Peyer's patch (tissue), 4 donors: ENCODE results near the gene CDH26. TPM values are rescaled to one million over a fixed set of nuclear protein-coding genes. Genes with fewer than 3 reads are reported as not detected.

Experiments
- DNase-seq, 3 donors: peaks; one replicate each; pipeline ENCODE4 v3.0.0-alpha.2; 2017 to 2019
- H3K27ac ChIP-seq, 4 donors: fragments of 200-600 bp; sonication (generic); one replicate each; pipeline ENCODE4 v1.5.1; 2016 to 2019
- H3K27me3 ChIP-seq, 2 donors: fragments of 200-600 bp; sonication (generic); one replicate each; pipeline ENCODE4 v1.5.1; 2019
- H3K36me3 ChIP-seq, 3 donors: fragments of 200-600 bp; sonication (generic); one replicate each; pipeline ENCODE4 v1.5.1; 2016 to 2019
- H3K4me1 ChIP-seq, 4 donors: fragments of 200-600 bp; sonication (generic); one replicate each; pipeline ENCODE4 v1.5.1; 2016 to 2019
- H3K4me3 ChIP-seq, 4 donors: fragments of 200-600 bp; sonication (generic); 1 replicate in 3 of 4; 2 replicates in 1 of 4; pipeline ENCODE4 v1.5.1; 2016 to 2019; ENCODE audit warnings: mild to moderate bottlenecking in 1 of 4
- H3K9me3 ChIP-seq, 4 donors: fragments of 200-600 bp; sonication (generic); one replicate each; pipeline ENCODE4 v1.5.1; 2016 to 2019; ENCODE audit warnings: mild to moderate bottlenecking in 1 of 4
- CTCF ChIP-seq, 6 experiments: fragments of 450-650 bp in 4 of 6; fragments of 200-600 bp in 2 of 6; sonication (generic) in 1 of 6; IDR thresholded peaks; one replicate each; pipeline ENCODE4 v1.5.1; 2017 to 2019; ENCODE audit warnings: antibody characterized with exemption in 6 of 6, mild to moderate bottlenecking in 3 of 6, moderate library complexity in 1 of 6
- POLR2A ChIP-seq, 2 donors: fragments of 450-650 bp; IDR thresholded peaks; one replicate each; pipeline ENCODE4 v1.5.1; 2017; ENCODE audit warnings: antibody characterized with exemption in 2 of 2, mild to moderate bottlenecking in 2 of 2, moderate library complexity in 2 of 2
- total RNA-seq, 4 donors: library from RNA; depleted of rRNA; stranded (reverse); fragments of >200 nt; gene quantifications; one replicate each; pipeline ENCODE4 v1.1.0, GENCODE V29; 2016

Gene CDH26
- total RNA-seq, 4 donors from 2014 or later: 0.88 to 9.8 (median 2.1) TPM

DNA sequence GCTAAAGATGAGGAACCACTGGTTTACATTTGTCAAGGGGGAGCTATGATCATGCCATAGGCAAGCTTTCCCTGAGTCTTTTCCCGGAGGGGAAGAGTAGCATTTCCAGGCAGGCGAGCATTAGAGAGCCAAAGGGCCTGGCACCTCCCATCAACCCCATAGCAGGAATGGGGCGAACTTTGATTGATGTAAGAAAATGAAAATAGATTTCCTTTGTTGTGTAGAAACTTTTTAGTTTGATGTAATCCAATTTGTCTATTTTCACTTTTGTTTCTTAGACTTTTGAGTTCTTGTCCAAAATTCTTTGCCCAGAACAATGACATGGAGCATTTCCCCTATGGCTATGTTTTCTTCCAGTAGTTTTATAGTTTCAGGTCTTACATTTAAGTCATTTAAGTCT lies 85.2 kb downstream of the CDH26 start:
- DNase-seq: no peak
- TF ChIP-seq CTCF (IDR thresholded peaks at IDR 0.05): no peak
- no peak for TF ChIP-seq POLR2A (IDR thresholded peaks at IDR 0.05)
- H3K36me3 ChIP-seq: no peaks in the 10 kb centered on the region
- H3K4me1 ChIP-seq: no peaks in the 10 kb centered on the region
- H3K27ac ChIP-seq: no peak overlapping the region
- H3K9me3 ChIP-seq: no peaks in the 10 kb centered on the region
- no peaks in the 10 kb centered on the region for H3K27me3 ChIP-seq
- H3K4me3 ChIP-seq: no peak overlapping the region

- Histone ChIP-seq H3K4me1 (no peaks in the 10 kb centered on the region), H3K4me3 (no peak overlapping the region), H3K9me3 (no peaks in the 10 kb centered on the region), H3K27ac (peak overlapping the region in 1 of 4 donors; percentile 60), H3K27me3 (no peaks in the 10 kb centered on the region), H3K36me3 (no peaks in the 10 kb centered on the region)
- DNase-seq: no peak
- TF ChIP-seq POLR2A (IDR thresholded peaks at IDR 0.05) (no peak), CTCF (IDR thresholded peaks at IDR 0.05) (no peak)
Observed at GRCh38 chr20:60046011-60046413, 87.8 kb downstream of the CDH26 start.

GRCh38 chr20:60046436-60046835 lies 88.2 kb downstream of the CDH26 start:
- Histone ChIP-seq H3K9me3 (no peaks in the 10 kb centered on the region), H3K4me3 (no peak overlapping the region), H3K4me1 (no peaks in the 10 kb centered on the region), H3K27me3 (no peaks in the 10 kb centered on the region), H3K36me3 (no peaks in the 10 kb centered on the region), H3K27ac (peak overlapping the region in 1 of 4 donors; percentile 60)
- no peak for DNase-seq
- no peak for TF ChIP-seq CTCF (IDR thresholded peaks at IDR 0.05)
- TF ChIP-seq POLR2A (IDR thresholded peaks at IDR 0.05): no peak

GRCh38 chr20:60046860-60047259 lies 88.6 kb downstream of the CDH26 start:
- TF ChIP-seq POLR2A (IDR thresholded peaks at IDR 0.05): no peak
- TF ChIP-seq CTCF (IDR thresholded peaks at IDR 0.05): no peak

DNA sequence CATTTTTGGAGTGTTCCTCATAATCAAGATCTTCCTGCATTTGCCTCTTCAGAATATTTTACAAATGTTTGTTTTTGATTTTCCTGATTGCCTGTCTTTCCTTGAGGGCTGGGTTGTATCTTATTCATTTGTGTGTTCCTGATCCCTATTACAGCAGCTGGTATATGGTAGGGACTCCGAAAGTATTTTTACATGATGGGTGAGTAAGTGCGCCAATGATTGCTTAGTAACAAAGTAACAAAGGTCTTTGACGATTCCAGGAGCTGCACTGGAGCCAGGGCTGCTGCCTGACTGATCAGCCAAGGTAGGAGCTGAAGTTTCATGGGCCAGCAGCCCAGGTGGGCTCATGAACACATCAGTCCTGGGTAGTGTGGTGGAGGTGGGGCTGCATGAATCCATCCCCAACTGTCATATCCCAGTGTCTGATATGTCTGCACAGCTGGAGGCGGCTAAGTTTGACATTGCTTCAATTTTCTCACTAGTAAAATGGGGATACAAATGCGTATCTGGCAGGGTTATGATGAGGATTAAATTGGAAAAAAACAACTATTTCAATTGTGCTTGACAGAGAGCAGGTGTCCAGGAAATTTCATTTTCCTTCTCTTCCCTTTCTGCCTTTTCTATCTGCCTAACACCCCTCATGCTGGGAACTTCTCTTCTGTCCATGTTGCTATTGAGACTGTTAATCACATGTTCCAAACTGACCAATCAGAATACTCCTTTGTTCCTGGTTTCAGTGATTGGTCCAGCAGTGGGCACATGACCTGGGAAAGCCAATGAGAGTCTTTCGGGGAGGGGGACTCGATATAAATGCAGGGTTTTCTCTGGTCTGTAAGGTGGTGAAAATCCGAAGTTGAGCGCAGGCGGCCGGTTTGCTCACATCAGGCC lies 90.7 kb downstream of the CDH26 start:
- no peaks in the 10 kb centered on the region for H3K4me1 ChIP-seq
- TF ChIP-seq POLR2A (IDR thresholded peaks at IDR 0.05) (no peak), CTCF (IDR thresholded peaks at IDR 0.05) (no peak)

More at GRCh38 chr20:60046860-60047259, 88.6 kb downstream of the CDH26 start:
- no peaks in the 10 kb centered on the region for H3K4me1 ChIP-seq
- peak overlapping the region in 1 of 4 donors; percentile 60 for H3K27ac ChIP-seq
- H3K36me3 ChIP-seq: no peaks in the 10 kb centered on the region
- H3K4me3 ChIP-seq: no peak overlapping the region
- H3K27me3 ChIP-seq: no peaks in the 10 kb centered on the region
- no peak for DNase-seq
- H3K9me3 ChIP-seq: no peaks in the 10 kb centered on the region

More for the DNA sequence above, 90.7 kb downstream of the CDH26 start:
- Histone ChIP-seq H3K27me3 (no peaks in the 10 kb centered on the region), H3K9me3 (no peaks in the 10 kb centered on the region), H3K36me3 (no peaks in the 10 kb centered on the region), H3K27ac (no peak overlapping the region), H3K4me3 (no peak overlapping the region)
- DNase-seq: no peak
